Amniotic stem cell (primary cell): ENCODE results near the gene KLRC2.
"Not testable (repeated sequence)": the region's sequence is repeated elsewhere in the genome, so short reads cannot be mapped to it uniquely, and the experiment has no call there.

Experiments used
- DNase-seq: peaks from one replicate; lab custom pipeline; 2025; lab: John Stamatoyannopoulos, UW

KLRC2 gene

DNA sequence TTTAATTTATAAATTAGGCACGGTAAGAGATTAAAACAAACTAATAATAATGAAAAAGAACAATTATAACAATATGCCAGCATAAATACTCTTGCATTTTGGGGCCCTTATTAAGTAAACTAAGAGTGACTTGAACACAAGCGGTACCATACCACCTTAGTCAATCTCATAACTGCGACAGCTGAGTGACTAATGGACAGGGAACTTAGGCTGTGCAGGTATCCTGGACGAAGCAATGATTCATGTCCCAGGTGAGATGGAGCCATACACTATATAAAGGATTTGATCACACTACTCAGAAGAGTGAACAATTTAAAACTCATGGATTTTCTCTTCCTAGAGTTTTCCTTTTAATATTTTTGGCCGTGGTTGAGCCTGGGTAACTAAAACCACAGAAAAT lies 30.5 kb downstream of the KLRC2 start:
- no peak for DNase-seq

DNA sequence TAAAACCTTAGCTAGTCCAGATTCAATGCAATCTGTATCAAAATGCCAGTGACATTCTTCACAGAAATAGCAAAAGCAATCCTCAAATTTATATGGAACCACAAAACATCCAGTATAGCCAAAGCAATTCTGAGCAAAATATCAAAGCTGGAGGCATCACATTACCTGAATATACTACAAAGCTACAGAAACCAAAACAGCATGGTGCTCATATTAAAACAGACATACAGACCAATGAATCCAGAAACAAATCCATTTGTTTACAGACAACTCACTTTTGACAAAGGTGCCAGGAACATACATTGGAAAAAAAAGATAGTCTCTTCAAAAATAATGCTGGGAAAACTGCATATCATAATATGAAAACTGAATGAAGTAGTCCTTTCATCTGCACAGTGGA lies 31.0 kb downstream of the KLRC2 start:
- no peak for DNase-seq

DNA sequence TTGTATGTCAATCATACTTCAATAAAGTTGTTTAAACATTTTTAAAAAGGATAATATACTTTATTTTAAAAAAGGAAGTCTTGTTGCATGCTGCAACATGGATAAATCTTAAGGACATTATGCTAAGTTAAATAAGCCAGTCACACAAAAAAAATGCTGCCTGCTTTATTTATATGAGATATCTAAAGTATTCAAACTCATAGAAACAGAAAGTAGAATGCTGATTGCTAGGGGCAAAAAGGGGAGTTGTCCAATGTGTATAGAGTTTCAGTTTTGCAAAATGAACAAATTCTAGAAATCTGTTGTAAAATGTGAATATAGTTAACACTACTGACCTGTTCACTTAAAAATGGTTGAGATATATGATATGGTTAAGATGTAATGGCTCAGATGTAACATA lies 35.0 kb downstream of the KLRC2 start:
- DNase-seq = no peak

DNA sequence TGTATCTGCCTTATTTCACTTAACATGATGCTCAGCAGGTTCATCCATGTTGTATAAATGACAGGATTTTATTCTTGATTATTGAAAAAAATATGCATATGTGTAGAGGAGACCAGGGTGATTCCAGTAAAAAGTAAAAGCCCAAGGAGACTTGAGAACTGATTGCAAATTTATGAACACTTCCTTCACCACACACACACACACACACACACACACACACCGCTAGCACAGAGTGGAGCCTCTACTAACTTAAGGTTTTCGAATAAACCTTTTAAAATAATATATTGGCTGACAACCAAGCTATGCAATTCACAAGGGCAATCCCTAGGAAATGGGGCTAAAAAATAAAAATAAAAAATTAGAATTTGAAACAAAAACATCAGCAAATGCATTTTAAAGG lies 37.6 kb downstream of the KLRC2 start:
- no peak for DNase-seq

DNA sequence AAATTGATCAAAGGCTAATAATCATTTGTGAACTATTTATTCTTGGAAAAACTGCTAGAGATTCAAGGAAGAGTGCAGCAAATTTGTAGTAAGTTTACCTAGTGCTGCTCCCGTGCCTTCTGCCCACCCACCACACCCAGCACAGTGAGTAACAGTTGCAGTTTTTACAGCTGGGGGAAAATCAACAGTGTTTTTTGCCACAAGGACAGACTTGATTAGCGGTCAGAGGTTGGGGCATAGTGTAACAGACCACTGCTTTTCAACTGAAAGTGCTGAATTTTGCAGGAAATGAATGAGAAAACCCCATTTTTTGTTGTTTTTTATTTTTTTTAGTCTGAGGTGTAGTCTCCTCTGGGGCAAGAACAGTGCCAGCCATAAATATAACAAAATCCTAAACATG lies 38.5 kb downstream of the KLRC2 start:
- no peak for DNase-seq

DNA sequence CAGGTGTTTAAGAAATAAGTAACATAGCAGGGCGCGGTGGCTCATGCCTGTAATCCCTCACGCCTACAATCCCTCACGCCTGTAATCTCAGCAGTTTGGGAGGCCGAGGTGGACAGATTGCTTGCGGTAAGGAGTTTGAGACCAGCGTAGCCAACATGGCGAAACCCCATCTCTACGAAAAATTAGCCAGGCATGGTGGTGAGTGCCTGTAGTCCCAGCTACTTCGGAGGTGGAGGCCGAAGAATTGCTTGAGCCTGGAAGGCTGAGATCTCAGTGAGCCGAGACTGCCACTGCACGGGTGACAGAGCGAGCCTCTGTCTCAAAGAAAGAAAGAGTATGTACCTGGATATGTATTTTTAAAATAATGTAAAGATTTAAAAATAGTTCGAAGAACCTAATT lies 39.6 kb downstream of the KLRC2 start:
- not testable (repeated sequence) for DNase-seq

DNA sequence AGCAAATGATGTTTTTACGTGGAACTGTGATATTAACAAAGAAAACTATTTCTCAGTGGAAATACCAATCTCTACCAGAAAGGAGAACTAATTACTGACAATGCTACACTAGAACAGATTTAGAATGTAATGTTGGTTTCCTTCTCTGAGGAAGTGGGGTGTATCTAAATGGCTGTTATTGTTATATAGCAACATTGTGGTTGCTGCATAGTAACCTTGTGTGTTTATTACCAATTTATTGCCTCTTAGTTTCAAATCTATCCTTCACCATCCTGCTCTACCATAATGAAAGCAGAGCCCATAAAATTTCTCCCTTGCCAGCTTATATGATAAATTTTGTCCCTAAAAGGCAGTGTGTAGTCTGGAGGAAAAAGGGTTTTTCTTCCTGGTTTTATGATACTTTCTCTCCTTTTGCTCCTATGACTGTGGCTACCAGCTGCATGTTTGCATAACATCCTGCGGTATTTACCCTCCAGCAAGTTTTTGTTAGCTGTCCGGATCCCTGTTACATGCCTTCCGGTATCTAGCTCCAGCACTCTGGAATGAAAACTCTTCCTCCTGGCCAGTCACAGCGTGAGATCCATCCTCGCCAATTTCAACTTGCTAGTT lies 40.3 kb downstream of the KLRC2 start:
- DNase-seq = peak; percentile 74

DNA sequence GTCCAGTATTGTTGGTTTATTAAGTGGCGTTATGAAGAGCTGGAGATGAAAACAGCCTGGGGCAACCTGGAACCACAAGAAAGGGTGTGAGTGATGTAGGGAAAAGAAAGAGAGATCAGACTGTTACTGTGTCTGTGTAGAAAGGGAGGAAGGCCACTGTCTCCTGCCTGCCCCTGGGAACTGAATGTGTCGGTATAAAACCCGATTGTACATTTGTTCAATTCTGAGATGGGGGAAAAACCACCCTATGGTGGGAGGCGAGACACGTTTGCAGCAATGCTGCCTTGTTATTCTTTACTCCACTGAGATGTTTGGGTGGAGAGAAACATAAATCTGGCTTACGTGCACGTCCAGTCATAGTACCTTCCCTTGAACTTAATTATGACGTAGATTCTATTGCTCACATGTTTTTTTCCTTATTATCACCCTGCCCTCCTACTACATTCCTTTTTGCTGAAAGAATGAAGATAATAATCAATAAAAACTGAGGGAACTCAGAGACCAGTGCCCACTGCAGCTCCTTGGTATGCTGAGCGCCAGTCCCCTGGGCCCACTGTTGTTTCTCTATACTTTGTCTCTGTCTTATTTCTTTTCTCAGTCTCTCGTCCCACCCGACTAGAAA lies 41.2 kb downstream of the KLRC2 start:
- DNase-seq = not testable (repeated sequence)

DNA sequence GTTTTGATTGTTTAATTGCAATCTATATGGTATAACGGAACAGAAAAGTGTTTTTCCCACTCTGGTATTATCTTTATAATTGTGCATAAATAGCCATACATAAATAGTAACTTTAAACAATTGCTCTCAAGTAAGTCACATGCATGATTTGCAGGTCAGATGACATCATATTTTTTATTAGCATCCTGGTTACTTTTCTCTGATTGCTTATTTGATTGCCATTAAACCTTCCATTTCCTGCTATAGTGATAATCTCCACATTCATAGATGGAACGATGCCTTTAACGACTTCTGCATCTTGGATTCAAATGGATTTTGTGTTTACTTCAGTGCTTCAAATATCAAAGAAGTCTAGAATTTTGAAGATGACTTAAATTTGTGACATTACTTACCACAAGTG lies 42.5 kb downstream of the KLRC2 start:
- no peak for DNase-seq

DNA sequence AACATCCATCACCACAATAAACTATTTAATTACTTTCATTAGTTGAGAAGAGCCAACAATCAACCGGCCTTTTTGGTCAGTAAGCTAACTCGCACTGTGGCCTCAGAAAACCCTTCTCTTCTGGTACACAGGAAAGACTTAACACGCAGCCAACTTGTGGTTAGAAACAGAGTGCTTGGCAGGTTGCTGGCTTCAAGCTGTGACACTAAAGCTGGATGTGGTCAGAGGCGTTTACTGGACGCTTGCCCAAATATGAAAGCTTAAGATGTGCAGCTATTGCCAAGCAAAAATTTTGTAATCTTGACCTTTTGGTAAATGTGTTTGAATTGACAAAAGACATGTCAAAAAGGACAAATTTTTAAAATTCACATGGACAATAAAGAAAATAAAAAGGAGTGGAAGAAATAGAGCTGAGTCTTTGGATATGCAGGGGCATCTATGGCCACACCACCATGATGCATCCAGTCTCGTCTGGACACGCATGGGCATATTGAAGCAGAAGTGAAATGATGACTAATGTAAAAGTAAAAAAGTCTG lies 43.3 kb downstream of the KLRC2 start:
- DNase-seq = no peak

DNA sequence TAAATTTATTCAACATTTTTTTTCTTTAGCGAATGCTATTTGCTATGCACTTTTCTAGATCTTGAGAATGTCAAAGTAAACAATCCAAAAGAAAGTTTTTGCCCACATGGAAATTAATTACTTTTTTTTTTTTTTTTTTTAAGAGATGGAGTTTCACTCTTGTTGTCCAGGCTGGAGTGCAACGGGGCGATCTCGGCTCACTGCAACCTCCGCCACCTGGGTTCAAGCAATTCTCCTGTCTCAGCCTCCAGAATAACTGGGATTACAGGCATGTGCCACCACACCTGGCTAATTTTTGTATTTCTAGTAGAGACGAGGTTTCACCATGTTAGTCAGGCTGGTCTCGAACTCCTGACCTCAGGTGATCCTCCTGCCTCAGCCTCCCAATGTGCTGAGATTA lies 44.8 kb downstream of the KLRC2 start:
- DNase-seq = not testable (repeated sequence)

DNA sequence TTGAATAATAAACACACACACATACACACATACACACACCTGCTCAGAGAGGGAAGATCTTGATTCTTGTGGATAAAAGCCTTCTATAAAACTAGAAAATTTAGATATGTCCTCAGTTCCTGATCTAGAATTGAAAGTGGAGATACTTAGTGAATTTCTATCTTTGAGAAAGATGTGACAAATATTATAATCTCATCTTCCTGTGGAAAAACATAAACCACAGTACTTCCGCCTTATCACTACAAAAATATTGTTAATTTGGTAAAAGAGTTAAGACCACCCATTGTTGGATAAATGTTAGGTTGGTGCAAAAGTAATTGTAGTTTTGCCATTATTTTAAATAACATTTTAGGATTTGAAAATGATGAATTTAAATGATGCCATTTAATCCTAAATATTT lies 45.9 kb downstream of the KLRC2 start, which contains the start of gene KLRK1:
TSS of gene KLRK1 (minus strand) at position 138 of the 400 bp plus-strand sequence. CDS start 1,231 bp downstream, outside the sequence.
- no peak for DNase-seq

DNA sequence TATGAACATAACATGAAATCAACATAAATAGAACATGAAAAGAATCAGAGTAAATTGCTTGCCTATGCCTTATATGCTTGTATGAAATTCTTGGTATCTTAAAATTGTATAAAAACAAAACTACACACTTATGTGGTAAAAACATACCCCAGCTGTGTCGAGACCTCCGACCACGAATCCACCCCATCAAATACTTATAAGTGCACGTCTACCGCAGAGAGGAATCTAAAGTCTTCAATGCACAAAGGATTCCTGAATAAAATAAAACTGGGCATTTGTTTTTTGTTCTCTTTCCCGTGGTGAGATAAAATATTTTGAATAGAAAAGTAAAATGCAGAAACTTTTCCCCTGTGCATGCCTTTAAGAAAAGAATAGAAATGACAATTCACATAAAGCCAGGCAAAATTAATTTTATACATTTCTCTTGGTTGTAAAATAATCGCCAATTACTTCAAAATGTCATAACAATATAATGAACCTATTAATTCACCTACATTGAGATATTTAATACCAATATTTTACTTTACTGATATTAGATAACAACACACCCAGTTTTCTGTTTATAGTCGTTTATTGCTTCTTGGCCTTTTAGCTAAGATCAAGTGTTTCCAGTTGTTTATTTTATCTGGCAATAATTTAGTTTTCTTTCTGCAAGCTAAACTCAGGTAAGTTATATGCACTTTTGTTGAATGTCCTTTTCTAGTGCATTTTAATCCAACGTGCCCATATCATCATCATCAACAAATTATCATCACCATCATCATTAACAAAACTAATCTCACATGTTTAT lies 47.0 kb downstream of the KLRC2 start:
- DNase-seq = no peak

DNA sequence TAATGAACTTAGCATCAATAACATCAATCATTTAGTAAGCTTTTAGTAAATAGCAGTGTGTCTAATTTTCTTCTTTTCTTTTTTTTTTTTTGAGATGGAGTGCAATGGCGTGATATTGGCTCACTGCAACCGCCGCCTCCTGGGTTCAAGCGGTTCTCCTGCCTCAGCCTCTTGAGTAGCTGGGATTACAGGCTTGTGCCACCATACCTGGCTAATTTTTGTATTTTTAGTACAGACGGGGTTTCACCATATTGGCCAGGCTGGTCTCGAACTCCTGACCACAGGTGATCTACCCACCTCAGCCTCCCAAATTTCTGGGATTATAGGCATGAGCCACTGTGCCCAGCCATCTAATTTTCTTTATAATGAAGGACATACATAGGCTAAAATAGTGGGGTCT lies 48.3 kb downstream of the KLRC2 start:
- DNase-seq = not testable (repeated sequence)

DNA sequence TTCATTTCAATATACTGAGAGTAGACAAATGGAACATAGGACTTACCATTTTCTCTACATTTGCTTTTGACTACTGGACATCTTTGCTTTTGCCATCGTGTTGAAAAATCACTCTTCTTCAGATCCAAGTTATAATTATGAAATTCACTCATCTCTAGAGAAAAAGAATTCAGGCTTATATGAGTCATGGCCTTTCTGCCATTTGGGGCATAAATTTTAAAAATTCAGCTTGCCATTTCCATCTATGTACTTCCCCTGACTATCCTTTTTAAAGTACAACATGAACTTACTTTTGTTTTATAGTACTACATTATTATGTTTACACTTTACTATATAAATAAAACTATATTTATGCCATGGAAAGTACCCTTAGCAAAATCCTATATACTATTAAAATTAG lies 49.0 kb downstream of the KLRC2 start:
- no peak for DNase-seq

DNA sequence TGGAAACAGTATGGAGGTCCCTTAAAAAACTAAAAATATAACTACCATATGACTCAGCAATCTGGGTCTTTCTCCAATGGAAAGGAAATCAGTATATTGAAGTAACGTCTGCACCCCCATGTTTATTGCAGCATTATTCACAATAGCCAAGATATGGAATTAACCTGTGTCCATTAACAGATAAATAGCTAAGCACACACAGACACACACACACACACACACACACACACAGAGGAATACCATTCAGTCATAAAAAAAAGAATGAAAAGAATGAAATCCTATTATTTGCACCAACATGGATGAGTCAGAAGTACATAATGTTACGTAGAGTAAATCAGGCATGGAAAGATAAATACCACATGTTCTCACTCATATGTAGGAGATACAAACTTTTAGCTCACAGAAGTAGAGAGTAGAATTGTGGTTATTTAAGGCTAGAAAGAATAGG lies 50.6 kb downstream of the KLRC2 start:
- no peak for DNase-seq

DNA sequence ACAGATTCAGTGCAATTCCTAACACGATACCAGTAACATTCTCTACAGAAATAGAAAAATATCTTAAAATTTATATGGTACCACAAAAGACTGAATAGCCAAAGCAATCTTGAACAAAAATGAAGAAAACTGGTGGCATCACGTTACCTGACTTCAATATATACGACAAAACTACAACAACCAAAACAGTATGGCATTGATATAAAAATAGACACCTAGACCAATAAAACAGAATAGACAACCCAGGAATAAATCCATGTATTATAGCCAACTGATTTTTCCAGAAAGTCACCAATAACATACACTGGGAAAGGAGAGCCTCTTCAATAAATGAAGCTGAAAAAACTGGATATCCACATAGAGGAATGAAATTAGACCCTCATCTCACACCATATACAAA lies 51.6 kb downstream of the KLRC2 start:
- no peak for DNase-seq

DNA sequence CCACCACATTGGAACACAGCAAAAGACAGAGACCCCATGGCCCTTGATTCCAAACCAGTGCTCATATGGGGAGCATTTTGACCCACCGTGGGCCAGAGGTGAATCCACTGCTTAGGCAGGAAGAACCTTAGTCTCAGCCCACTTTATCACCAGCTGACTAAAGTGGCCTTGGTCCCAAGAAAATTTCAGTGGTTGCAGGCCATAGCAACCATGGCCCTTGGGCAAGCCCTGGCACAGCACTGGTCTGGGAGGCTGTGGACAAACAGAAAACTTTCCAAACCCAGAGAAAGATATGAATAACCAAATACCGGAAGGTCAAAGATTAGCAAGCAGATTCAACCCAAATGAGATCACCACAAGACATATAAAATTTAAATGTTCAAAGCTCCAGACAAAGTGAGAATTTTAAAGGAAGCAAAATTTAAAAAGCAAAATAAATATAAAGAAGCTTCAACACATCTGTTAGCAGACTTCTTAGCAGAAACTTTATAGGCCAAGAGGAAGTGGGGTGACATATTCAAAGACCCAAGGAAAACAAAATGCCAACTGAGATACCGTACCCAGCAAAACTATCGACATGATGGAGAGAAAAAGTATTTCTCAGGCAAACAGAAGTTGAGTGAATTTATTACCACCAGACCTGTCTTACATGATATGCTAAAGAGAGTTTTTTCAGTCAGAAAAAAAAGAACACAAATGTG lies 53.7 kb downstream of the KLRC2 start:
- DNase-seq = no peak
